PC-9 (cell line): ENCODE data around the gene RFX7.

Experiments used
- EZH2 ChIP-seq: fragments of 200-600 bp; sonication (generic); IDR thresholded peaks from 2 replicates; pipeline ENCODE4 v1.8.0; 2017; ENCODE audit warnings: antibody characterized with exemption, low read depth
- TF ChIP-seq, protein P1 (sequence below): fragments of 200-600 bp; sonication (generic); conservative IDR thresholded peaks from 2 replicates; pipeline ENCODE4 v1.6.1; 2017; ENCODE audit warnings: mixed run types, antibody characterized with exemption, mild to moderate bottlenecking, moderate library complexity

DNA sequence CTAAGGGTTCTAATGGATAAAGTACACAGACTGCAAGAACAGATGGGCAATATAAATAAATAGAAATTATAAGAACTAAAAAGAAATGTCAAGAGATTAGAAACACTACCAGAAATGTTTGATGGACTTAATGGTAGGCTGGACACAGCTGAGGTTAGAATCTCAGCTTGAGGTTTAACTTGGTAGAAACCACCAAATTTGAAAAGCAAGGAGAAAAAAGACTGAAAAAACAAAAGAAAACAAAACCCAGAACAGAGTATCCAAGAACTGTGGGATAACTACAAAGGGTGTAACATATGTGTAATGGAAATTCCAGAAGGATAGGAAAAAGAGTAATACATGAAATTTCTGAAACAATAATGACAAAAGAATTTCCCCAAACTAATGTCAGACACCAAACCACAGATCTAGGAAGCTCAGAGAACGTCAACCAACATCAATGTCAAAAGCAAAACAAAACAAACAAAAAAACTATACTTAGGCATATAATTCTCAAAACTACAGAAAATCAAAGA lies 35.0 kb downstream of the RFX7 start:
- TF ChIP-seq, protein P1, sequence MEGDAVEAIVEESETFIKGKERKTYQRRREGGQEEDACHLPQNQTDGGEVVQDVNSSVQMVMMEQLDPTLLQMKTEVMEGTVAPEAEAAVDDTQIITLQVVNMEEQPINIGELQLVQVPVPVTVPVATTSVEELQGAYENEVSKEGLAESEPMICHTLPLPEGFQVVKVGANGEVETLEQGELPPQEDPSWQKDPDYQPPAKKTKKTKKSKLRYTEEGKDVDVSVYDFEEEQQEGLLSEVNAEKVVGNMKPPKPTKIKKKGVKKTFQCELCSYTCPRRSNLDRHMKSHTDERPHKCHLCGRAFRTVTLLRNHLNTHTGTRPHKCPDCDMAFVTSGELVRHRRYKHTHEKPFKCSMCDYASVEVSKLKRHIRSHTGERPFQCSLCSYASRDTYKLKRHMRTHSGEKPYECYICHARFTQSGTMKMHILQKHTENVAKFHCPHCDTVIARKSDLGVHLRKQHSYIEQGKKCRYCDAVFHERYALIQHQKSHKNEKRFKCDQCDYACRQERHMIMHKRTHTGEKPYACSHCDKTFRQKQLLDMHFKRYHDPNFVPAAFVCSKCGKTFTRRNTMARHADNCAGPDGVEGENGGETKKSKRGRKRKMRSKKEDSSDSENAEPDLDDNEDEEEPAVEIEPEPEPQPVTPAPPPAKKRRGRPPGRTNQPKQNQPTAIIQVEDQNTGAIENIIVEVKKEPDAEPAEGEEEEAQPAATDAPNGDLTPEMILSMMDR = no peak
- TF ChIP-seq EZH2 = no peak
